ENCODE data around the gene AHNAK.
"Not testable (repeated sequence)": the region's sequence is repeated elsewhere in the genome, so short reads cannot be mapped to it uniquely, and the experiment has no call there.

Gene AHNAK

GRCh38 chr11:62457478-62457877 is 89.1 kb downstream of the AHNAK start:
- no peak overlapping the region for H3K9ac ChIP-seq (ENCODE audit: low read length)
- H3K9me3 ChIP-seq (ENCODE audit: control insufficient read depth, low read depth, low read length), result no peaks in the 10 kb centered on the region
- H3K36me3 ChIP-seq (ENCODE audit: control insufficient read depth, low read depth, low read length), result no peaks in the 10 kb centered on the region
- H3K27ac ChIP-seq (ENCODE audit: low read length), result no peak overlapping the region
- no peaks in the 10 kb centered on the region for H3K27me3 ChIP-seq (ENCODE audit: control insufficient read depth, insufficient read depth, low read length)
- H3K4me1 ChIP-seq (ENCODE audit: control insufficient read depth, low read depth, low read length), result no peaks in the 10 kb centered on the region
- H3K4me3 ChIP-seq (ENCODE audit: low read length), result no peak overlapping the region

GRCh38 chr11:62456630-62457029 is 90.0 kb downstream of the AHNAK start:
- no peak overlapping the region for H3K27ac ChIP-seq (ENCODE audit: low read length)
- no peaks in the 10 kb centered on the region for H3K9me3 ChIP-seq (ENCODE audit: control insufficient read depth, low read depth, low read length)
- no peaks in the 10 kb centered on the region for H3K4me1 ChIP-seq (ENCODE audit: control insufficient read depth, low read depth, low read length)
- H3K36me3 ChIP-seq (ENCODE audit: control insufficient read depth, low read depth, low read length), result no peaks in the 10 kb centered on the region
- no peak overlapping the region for H3K9ac ChIP-seq (ENCODE audit: low read length)
- H3K27me3 ChIP-seq (ENCODE audit: control insufficient read depth, insufficient read depth, low read length), result no peaks in the 10 kb centered on the region
- H3K4me3 ChIP-seq (ENCODE audit: low read length), result no peak overlapping the region

GRCh38 chr11:62452839-62453468 is 93.7 kb downstream of the AHNAK start:
- Histone ChIP-seq H3K4me1 (ENCODE audit: control insufficient read depth, low read depth, low read length) (no peaks in the 10 kb centered on the region), H3K36me3 (ENCODE audit: control insufficient read depth, low read depth, low read length) (no peaks in the 10 kb centered on the region), H3K4me3 (ENCODE audit: low read length) (no peak overlapping the region)

GRCh38 chr11:62452261-62452660 is 94.3 kb downstream of the AHNAK start:
- no peak overlapping the region for H3K4me3 ChIP-seq (ENCODE audit: low read length)
- H3K36me3 ChIP-seq (ENCODE audit: control insufficient read depth, low read depth, low read length), result no peaks in the 10 kb centered on the region
- H3K27me3 ChIP-seq (ENCODE audit: control insufficient read depth, insufficient read depth, low read length), result no peaks in the 10 kb centered on the region
- no peak overlapping the region for H3K9ac ChIP-seq (ENCODE audit: low read length)
- no peaks in the 10 kb centered on the region for H3K4me1 ChIP-seq (ENCODE audit: control insufficient read depth, low read depth, low read length)
- H3K9me3 ChIP-seq (ENCODE audit: control insufficient read depth, low read depth, low read length), result no peaks in the 10 kb centered on the region
- no peak overlapping the region for H3K27ac ChIP-seq (ENCODE audit: low read length)

More at GRCh38 chr11:62452839-62453468, 93.7 kb downstream of the AHNAK start:
- Histone ChIP-seq H3K9me3 (ENCODE audit: control insufficient read depth, low read depth, low read length) (no peaks in the 10 kb centered on the region), H3K27me3 (ENCODE audit: control insufficient read depth, insufficient read depth, low read length) (no peaks in the 10 kb centered on the region), H3K27ac (ENCODE audit: low read length) (no peak overlapping the region), H3K9ac (ENCODE audit: low read length) (no peak overlapping the region)

GRCh38 chr11:62451241-62451621 is 95.4 kb downstream of the AHNAK start:
- Histone ChIP-seq H3K27ac (ENCODE audit: low read length) (no peak overlapping the region), H3K9me3 (ENCODE audit: control insufficient read depth, low read depth, low read length) (no peaks in the 10 kb centered on the region), H3K4me3 (ENCODE audit: low read length) (no peak overlapping the region), H3K4me1 (ENCODE audit: control insufficient read depth, low read depth, low read length) (no peaks in the 10 kb centered on the region), H3K27me3 (ENCODE audit: control insufficient read depth, insufficient read depth, low read length) (no peaks in the 10 kb centered on the region), H3K9ac (ENCODE audit: low read length) (no peak overlapping the region), H3K36me3 (ENCODE audit: control insufficient read depth, low read depth, low read length) (no peaks in the 10 kb centered on the region)

GRCh38 chr11:62450543-62451240 is 95.9 kb downstream of the AHNAK start:
- no peak overlapping the region for H3K4me3 ChIP-seq (ENCODE audit: low read length)
- no peaks in the 10 kb centered on the region for H3K36me3 ChIP-seq (ENCODE audit: control insufficient read depth, low read depth, low read length)
- no peaks in the 10 kb centered on the region for H3K4me1 ChIP-seq (ENCODE audit: control insufficient read depth, low read depth, low read length)
- no peaks in the 10 kb centered on the region for H3K9me3 ChIP-seq (ENCODE audit: control insufficient read depth, low read depth, low read length)
- no peak overlapping the region for H3K9ac ChIP-seq (ENCODE audit: low read length)
- H3K27ac ChIP-seq (ENCODE audit: low read length), result no peak overlapping the region
- H3K27me3 ChIP-seq (ENCODE audit: control insufficient read depth, insufficient read depth, low read length), result no peaks in the 10 kb centered on the region

- not testable (repeated sequence) for H3K9ac ChIP-seq (ENCODE audit: low read length); H3K27me3 ChIP-seq (ENCODE audit: control insufficient read depth, insufficient read depth, low read length); H3K36me3 ChIP-seq (ENCODE audit: control insufficient read depth, low read depth, low read length); H3K4me3 ChIP-seq (ENCODE audit: low read length); H3K9me3 ChIP-seq (ENCODE audit: control insufficient read depth, low read depth, low read length); H3K4me1 ChIP-seq (ENCODE audit: control insufficient read depth, low read depth, low read length); H3K27ac ChIP-seq (ENCODE audit: low read length)
These were observed 96.7 kb downstream of the AHNAK start for GRCh38 chr11:62449912-62450311.

- Histone ChIP-seq H3K27ac (ENCODE audit: low read length) (no peak overlapping the region), H3K9ac (ENCODE audit: low read length) (no peak overlapping the region), H3K27me3 (ENCODE audit: control insufficient read depth, insufficient read depth, low read length) (no peaks in the 10 kb centered on the region), H3K4me1 (ENCODE audit: control insufficient read depth, low read depth, low read length) (no peaks in the 10 kb centered on the region), H3K36me3 (ENCODE audit: control insufficient read depth, low read depth, low read length) (no peaks in the 10 kb centered on the region), H3K9me3 (ENCODE audit: control insufficient read depth, low read depth, low read length) (no peaks in the 10 kb centered on the region), H3K4me3 (ENCODE audit: low read length) (no peak overlapping the region)
These were observed 97.2 kb downstream of the AHNAK start for GRCh38 chr11:62449451-62449851.

GRCh38 chr11:62446091-62446490 is 100.5 kb downstream of the AHNAK start:
- H3K36me3 ChIP-seq (ENCODE audit: control insufficient read depth, low read depth, low read length), result no peaks in the 10 kb centered on the region
- no peak overlapping the region for H3K4me3 ChIP-seq (ENCODE audit: low read length)
- no peaks in the 10 kb centered on the region for H3K9me3 ChIP-seq (ENCODE audit: control insufficient read depth, low read depth, low read length)
- no peak overlapping the region for H3K9ac ChIP-seq (ENCODE audit: low read length)
- no peak overlapping the region for H3K27ac ChIP-seq (ENCODE audit: low read length)
- no peaks in the 10 kb centered on the region for H3K27me3 ChIP-seq (ENCODE audit: control insufficient read depth, insufficient read depth, low read length)
- H3K4me1 ChIP-seq (ENCODE audit: control insufficient read depth, low read depth, low read length), result no peaks in the 10 kb centered on the region

- Histone ChIP-seq H3K4me1 (ENCODE audit: control insufficient read depth, low read depth, low read length) (no peaks in the 10 kb centered on the region), H3K9ac (ENCODE audit: low read length) (no peak overlapping the region), H3K27ac (ENCODE audit: low read length) (no peak overlapping the region), H3K36me3 (ENCODE audit: control insufficient read depth, low read depth, low read length) (no peaks in the 10 kb centered on the region), H3K4me3 (ENCODE audit: low read length) (no peak overlapping the region), H3K9me3 (ENCODE audit: control insufficient read depth, low read depth, low read length) (no peaks in the 10 kb centered on the region), H3K27me3 (ENCODE audit: control insufficient read depth, insufficient read depth, low read length) (no peaks in the 10 kb centered on the region)
These were observed 101.3 kb downstream of the AHNAK start for GRCh38 chr11:62445314-62445740.

- H3K27ac ChIP-seq (ENCODE audit: low read length), result no peak overlapping the region
- no peaks in the 10 kb centered on the region for H3K27me3 ChIP-seq (ENCODE audit: control insufficient read depth, insufficient read depth, low read length)
- H3K9ac ChIP-seq (ENCODE audit: low read length), result no peak overlapping the region
- H3K4me3 ChIP-seq (ENCODE audit: low read length), result no peak overlapping the region
- no peaks in the 10 kb centered on the region for H3K4me1 ChIP-seq (ENCODE audit: control insufficient read depth, low read depth, low read length)
- H3K9me3 ChIP-seq (ENCODE audit: control insufficient read depth, low read depth, low read length), result no peaks in the 10 kb centered on the region
- no peaks in the 10 kb centered on the region for H3K36me3 ChIP-seq (ENCODE audit: control insufficient read depth, low read depth, low read length)
These were observed 101.8 kb downstream of the AHNAK start for GRCh38 chr11:62444835-62445234.

- no peak overlapping the region for H3K9ac ChIP-seq (ENCODE audit: low read length)
- H3K4me3 ChIP-seq (ENCODE audit: low read length), result no peak overlapping the region
- no peaks in the 10 kb centered on the region for H3K36me3 ChIP-seq (ENCODE audit: control insufficient read depth, low read depth, low read length)
- H3K27ac ChIP-seq (ENCODE audit: low read length), result no peak overlapping the region
- no peaks in the 10 kb centered on the region for H3K4me1 ChIP-seq (ENCODE audit: control insufficient read depth, low read depth, low read length)
- H3K9me3 ChIP-seq (ENCODE audit: control insufficient read depth, low read depth, low read length), result no peaks in the 10 kb centered on the region
- no peaks in the 10 kb centered on the region for H3K27me3 ChIP-seq (ENCODE audit: control insufficient read depth, insufficient read depth, low read length)
These were observed 102.3 kb downstream of the AHNAK start for GRCh38 chr11:62444236-62444833.

Measured in iPS-18a (cell line).